IPS-20b (cell line): Measurements from ENCODE around the gene TRPM1.

Source experiments
- H3K27ac ChIP-seq: one replicate; pipeline ENCODE4 v1.5.1; 2013; ENCODE audit warnings: low read length
- H3K27me3 ChIP-seq: 2 replicates; pipeline ENCODE4 v1.6.1; 2013; ENCODE audit warnings: mild to moderate bottlenecking, low read length, inconsistent platforms; ENCODE audit not compliant: insufficient read depth
- H3K36me3 ChIP-seq: 2 replicates; pipeline ENCODE4 v1.6.1; 2013; ENCODE audit warnings: low read depth, mild to moderate bottlenecking, inconsistent platforms, low read length, moderate library complexity; ENCODE audit not compliant: insufficient read depth
- H3K4me1 ChIP-seq: 2 replicates; pipeline ENCODE4 v1.6.1; 2013; ENCODE audit warnings: mild to moderate bottlenecking, control low read depth, inconsistent platforms, low read length, moderate library complexity; ENCODE audit not compliant: insufficient read depth
- H3K4me3 ChIP-seq: 2 replicates; pipeline ENCODE4 v1.5.1; 2013; ENCODE audit warnings: mild to moderate bottlenecking, low read length, inconsistent platforms
- H3K9ac ChIP-seq: 2 replicates; pipeline ENCODE4 v1.6.1; 2013; ENCODE audit warnings: low read depth, mild to moderate bottlenecking, inconsistent platforms, low read length, moderate library complexity
- H3K9me3 ChIP-seq: 2 replicates; pipeline ENCODE4 v1.6.1; 2013; ENCODE audit warnings: mild to moderate bottlenecking, low read depth, low read length, inconsistent platforms; ENCODE audit not compliant: insufficient read depth

Gene TRPM1

DNA sequence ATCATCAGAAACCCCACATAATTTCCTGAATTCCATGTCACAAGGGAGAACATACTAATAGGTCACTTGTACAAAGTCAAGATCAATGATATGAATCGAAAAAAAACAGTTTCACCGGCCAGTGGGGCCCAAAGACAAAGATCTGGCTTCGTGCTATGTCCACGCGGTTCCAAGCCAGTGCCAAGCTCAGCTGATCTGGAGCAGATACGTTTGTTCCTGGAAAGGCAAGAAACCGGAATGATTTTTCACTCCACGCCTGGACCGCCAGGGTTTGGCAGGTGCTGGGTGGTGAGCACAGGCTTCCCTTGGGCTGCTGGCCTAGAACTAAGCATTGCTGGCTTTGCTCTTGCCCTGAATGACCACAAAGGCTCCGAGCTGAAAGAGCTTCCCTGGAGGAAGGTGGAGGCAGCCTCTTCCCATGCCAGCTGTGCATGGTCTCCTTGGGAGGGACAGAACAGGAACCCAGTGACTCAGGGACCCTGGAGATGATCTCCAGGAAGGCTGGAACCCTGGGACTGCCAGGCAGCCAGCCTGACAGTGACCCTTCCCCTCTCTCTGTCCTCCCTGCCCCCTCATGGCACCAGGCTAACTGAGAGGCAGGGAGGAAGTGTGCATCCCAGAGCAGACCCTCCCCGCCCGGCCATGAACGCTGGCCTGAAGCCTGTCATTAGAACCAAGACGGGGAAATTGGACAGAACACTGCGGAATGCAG lies 40.9 kb downstream of the TRPM1 start:
- H3K9me3 ChIP-seq: no peaks in the 10 kb centered on the region
- H3K4me1 ChIP-seq: no peaks in the 10 kb centered on the region
- no peak overlapping the region for H3K4me3 ChIP-seq
- no peaks in the 10 kb centered on the region for H3K36me3 ChIP-seq
- H3K27me3 ChIP-seq: no peaks in the 10 kb centered on the region
- H3K9ac ChIP-seq: no peak overlapping the region
- H3K27ac ChIP-seq: no peak overlapping the region

DNA sequence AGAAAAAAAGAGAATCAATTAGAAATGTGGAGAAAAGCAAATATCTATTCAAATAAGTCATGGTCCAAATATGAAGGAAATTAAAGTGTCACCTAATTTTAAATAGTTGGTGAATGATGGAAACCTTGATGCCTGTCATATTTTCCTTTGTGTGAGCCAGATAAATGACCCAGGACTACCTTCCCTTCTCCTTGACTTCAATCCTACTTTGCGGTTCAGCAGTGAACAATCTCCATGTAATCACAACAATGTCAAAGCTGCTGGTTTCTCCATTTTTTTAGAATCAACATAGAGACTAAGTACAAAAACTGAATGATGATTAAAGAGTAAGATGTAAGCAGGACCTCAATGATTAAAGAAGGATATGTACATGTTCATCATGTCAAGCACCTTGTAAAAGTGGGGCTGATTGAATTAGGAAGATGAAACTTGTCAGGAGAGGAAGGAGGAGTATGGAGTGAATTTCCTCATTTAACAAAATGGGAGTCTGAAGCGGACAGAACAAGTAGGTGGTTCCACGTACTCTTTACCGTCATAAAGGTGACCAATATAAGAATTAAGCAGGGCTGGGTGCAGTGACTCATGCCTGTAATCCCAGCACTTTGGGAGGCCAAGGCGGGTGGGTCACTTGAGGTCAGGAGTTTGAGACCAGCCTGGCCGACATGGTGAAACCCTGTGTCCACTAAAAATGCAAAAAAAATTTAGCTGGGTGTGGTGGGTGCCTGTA lies 43.1 kb downstream of the TRPM1 start:
- Histone ChIP-seq H3K27me3 (no peaks in the 10 kb centered on the region), H3K4me3 (no peak overlapping the region), H3K4me1 (no peaks in the 10 kb centered on the region), H3K27ac (no peak overlapping the region), H3K9me3 (no peaks in the 10 kb centered on the region), H3K9ac (no peak overlapping the region), H3K36me3 (no peaks in the 10 kb centered on the region)

DNA sequence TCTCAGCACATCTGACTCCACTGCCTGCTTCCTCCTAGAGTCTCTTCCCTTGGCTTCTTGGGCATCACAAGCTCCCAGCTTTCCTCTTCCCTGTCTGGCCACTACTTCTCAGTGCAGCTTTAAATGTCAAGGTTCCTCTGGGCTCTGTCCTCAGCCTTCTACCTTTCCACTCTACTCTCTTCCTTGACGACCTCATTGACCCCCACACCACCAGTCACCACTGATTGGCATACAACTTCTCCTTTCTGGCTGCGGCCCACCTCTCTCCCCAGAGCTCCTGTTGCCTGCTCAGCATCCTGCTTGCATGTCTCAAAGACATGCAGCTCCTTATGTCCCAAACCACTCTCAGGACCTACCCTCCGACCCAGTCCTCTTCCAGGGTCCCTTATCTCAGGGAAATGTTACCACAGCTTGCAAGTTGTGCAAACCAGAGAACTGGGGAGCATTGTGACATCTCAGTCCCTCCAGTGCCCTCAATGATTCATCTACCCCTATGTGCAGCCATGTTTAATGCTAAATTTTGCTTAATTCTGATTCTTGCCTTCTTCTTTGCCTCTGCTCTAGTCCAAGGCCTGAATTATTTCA lies 49.9 kb downstream of the TRPM1 start:
- H3K9ac ChIP-seq: no peak overlapping the region
- no peak overlapping the region for H3K4me3 ChIP-seq
- H3K4me1 ChIP-seq: no peaks in the 10 kb centered on the region
- H3K9me3 ChIP-seq: no peaks in the 10 kb centered on the region
- no peak overlapping the region for H3K27ac ChIP-seq
- no peaks in the 10 kb centered on the region for H3K27me3 ChIP-seq
- H3K36me3 ChIP-seq: no peaks in the 10 kb centered on the region

DNA sequence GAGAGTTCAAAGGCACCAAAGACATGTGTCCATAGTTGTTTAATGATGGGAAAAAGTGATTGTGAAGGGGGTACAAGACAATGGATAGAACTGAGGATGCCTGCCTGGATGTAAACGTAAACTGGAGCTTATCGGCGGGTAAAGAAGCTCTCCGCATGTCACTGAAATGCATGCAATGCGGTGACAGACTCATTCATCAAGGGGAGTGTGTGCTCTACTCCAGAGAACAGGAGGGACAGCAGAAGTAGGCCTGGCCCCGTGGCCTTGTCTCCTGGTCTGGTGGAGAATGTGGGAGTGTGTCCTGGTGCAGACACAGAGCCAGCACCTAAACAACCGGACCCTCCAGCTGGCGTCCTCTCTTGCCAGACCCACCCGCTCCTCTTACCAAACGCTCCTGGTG lies 50.6 kb downstream of the TRPM1 start:
- Histone ChIP-seq H3K4me3 (no peak overlapping the region), H3K27me3 (no peaks in the 10 kb centered on the region), H3K36me3 (no peaks in the 10 kb centered on the region), H3K9me3 (no peaks in the 10 kb centered on the region), H3K9ac (no peak overlapping the region), H3K4me1 (no peaks in the 10 kb centered on the region), H3K27ac (no peak overlapping the region)

DNA sequence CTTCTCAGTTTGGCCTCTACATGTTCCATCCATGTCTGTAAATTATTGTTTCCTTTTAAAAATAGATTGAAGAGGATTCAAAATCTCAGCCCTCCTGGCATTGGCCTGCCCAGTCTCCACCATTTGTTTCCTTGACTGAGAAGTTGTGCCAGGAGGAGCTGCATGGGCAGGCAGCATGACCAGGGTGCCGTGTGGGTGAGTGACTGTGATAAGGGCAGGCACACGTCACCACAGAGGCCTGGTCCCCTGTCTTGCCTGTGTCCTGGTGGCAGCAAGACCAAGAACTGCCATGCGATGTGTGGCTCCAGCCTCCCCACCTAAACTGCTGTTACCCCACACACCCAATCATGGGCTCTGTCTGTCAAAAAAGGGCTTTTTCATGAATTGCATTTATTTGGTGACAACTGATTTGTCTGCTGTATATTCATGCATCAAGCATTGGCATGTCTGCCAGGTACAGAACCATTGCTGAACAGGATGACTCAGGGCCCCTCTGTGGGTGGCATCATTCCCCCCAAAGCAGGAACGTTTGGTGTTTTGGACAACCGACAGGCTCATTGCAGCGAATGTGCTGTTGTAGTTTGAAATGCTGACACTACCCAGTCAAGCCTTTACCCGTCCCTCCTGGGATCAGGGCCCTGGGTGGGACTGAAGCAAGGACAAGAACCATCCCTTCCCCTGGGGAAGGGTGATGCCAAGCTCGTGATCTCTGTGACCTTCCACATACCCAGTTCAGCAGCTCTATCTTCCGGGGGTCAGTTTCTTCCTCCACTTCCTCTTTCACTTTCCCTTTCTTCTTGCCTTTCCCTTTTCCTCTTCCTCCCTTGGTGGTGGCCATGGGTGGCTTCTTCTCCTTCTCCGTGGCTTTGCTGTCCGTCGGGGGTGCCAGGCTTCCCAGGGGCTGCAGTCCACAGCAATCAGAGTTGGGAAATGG lies 51.6 kb downstream of the TRPM1 start:
- Histone ChIP-seq H3K36me3 (no peaks in the 10 kb centered on the region), H3K27ac (no peak overlapping the region), H3K27me3 (no peaks in the 10 kb centered on the region), H3K9me3 (no peaks in the 10 kb centered on the region), H3K4me3 (no peak overlapping the region), H3K4me1 (no peaks in the 10 kb centered on the region), H3K9ac (no peak overlapping the region)

DNA sequence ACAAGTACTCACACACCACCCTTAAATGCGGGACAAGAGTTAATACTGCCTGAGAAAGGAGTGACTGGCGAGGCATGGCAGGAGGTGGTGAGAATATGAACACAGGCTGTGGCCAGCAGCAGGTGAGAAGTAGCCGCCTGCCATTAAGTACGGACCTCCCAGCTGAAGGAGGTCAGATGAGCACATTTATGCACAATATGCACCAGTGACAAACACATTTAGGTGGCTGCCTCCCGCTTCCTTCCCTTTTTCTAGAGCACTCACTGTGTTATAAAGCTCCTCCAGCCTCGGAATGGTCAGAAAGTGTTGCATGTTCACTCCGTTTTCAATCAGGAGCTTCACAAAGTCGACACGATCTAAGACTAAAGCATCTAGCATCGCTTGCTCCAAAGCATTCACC lies 52.4 kb downstream of the TRPM1 start:
- Histone ChIP-seq H3K36me3 (no peaks in the 10 kb centered on the region), H3K9me3 (no peaks in the 10 kb centered on the region), H3K4me3 (no peak overlapping the region), H3K9ac (no peak overlapping the region), H3K27ac (no peak overlapping the region), H3K27me3 (no peaks in the 10 kb centered on the region), H3K4me1 (no peaks in the 10 kb centered on the region)

DNA sequence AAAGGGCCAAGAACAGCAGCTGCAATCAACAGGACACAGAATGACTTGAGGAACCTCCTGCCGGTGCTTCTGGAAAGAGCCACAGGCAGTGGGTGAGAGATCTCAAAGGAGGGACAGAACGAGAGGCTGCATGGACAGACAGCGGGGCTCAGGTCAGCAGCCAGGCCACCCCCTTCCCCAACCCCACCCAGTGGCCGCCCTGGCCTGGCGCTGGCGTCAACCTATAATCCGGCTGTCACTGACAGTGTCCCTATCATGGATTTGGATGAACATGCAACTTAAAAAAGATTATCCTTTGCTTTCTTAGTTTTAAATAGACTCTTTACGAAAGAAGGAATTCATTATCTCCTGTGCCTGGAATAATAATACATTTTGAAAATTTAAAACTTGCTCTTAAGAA lies 54.1 kb downstream of the TRPM1 start:
- Histone ChIP-seq H3K4me1 (no peaks in the 10 kb centered on the region), H3K9ac (no peak overlapping the region), H3K4me3 (no peak overlapping the region), H3K36me3 (no peaks in the 10 kb centered on the region), H3K27me3 (no peaks in the 10 kb centered on the region), H3K27ac (no peak overlapping the region), H3K9me3 (no peaks in the 10 kb centered on the region)

DNA sequence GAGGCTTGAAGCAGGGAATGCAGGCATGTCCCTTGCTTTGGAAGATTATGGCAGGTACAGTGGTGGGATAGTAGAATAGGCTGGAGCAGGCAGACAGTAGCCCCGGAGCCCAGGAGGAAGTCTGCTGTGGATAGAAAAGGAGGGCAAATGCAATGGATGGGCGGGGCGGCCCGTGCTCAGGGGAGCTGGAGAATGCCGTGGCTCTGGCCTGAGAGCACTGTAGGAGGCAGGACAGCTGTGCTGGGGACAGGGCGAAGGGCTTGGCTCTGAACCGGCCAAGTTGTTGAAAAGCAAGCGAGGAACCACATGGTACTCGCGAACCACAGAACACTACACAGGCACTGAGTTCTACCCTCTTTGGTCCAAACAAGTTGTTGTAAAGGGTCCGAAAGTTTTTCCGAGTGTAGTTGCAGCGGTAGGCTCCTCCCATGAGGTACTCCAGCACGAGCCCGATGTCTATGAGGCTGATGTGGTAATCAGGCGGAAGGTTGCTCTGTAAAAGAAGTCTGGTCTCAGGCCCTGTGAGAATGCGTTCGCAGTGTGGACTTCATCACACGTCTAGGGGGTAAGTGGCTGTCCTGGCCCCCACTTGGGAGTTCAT lies 54.7 kb downstream of the TRPM1 start:
- Histone ChIP-seq H3K9me3 (no peaks in the 10 kb centered on the region), H3K9ac (no peak overlapping the region), H3K4me3 (no peak overlapping the region), H3K27ac (no peak overlapping the region), H3K36me3 (no peaks in the 10 kb centered on the region), H3K4me1 (no peaks in the 10 kb centered on the region), H3K27me3 (no peaks in the 10 kb centered on the region)

DNA sequence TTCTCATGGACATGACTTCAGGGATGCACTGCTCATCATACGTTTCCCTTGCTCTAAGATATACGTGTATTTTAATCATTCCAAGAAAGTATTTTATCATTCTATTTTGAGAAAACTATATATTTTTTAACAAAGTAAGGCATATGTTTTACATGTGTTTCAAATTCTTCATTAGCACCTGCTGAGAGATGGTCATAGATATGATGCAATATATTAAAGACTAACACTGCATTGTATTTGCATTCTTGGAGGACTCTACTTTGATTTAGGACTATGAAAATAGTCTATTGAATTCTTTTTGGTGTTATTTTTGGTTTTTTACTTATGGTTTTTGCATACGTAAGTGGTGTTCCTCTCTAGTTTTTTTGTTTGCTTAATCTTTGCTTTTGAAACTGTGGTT lies 55.9 kb downstream of the TRPM1 start:
- no peaks in the 10 kb centered on the region for H3K36me3 ChIP-seq
- no peaks in the 10 kb centered on the region for H3K4me1 ChIP-seq
- no peaks in the 10 kb centered on the region for H3K27me3 ChIP-seq
- H3K4me3 ChIP-seq: no peak overlapping the region
- no peak overlapping the region for H3K27ac ChIP-seq
- no peaks in the 10 kb centered on the region for H3K9me3 ChIP-seq
- H3K9ac ChIP-seq: no peak overlapping the region

DNA sequence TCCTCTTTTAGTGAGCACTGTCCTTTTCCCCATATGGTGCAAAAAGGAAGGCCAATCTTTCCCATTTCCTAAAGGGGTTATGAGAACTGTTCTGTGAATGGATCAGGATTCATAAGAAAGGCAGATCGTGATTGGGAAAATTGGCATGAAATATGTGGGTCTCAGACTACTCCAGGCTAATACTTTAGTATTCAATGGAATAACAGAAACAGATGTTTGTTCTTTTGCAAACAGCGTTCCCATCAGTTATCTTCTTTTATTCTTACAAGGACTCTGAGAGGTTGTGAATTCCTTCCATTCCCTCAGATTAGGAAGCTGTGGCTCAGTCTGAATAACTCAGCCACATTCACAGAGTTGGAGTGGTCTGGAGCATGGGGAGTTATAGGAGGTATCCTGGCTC lies 58.8 kb downstream of the TRPM1 start:
- H3K9me3 ChIP-seq: no peaks in the 10 kb centered on the region; the same call in 1 of the 2 replicates
- H3K27me3 ChIP-seq: no peaks in the 10 kb centered on the region
- no peak overlapping the region for H3K4me3 ChIP-seq
- no peaks in the 10 kb centered on the region for H3K36me3 ChIP-seq
- H3K4me1 ChIP-seq: no peaks in the 10 kb centered on the region
- no peak overlapping the region for H3K9ac ChIP-seq
- no peak overlapping the region for H3K27ac ChIP-seq

DNA sequence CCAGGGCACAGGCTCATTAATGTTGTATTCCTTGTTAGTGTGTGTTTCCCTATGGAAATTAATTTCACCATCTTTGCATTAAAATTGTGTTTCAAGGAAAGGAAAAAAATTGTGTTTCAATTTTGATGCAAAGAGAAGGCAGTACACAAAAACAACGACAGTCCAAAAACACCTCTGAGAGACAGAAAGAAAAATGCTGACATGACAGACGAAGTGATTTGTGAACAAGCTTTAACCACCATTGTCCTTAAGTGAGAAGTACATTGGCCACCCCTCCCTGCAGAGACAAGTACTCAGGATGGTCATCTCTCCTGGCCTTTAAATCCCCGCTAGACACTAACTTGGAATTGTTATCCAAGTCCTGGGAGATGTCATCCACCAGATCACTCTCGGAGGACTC lies 59.9 kb downstream of the TRPM1 start:
- Histone ChIP-seq H3K9ac (no peak overlapping the region), H3K4me3 (no peak overlapping the region), H3K27me3 (no peaks in the 10 kb centered on the region), H3K9me3 (no peaks in the 10 kb centered on the region; the same call in 1 of the 2 replicates), H3K36me3 (no peaks in the 10 kb centered on the region), H3K4me1 (no peaks in the 10 kb centered on the region), H3K27ac (no peak overlapping the region)
